DOHH2 (cell line): Measurements from ENCODE around the gene KDSR.

ENCODE experiments used
- H3F3A ChIP-seq: fragments of 200-600 bp; sonication (generic), shearing (Covaris generic); 2 replicates; pipeline ENCODE4 v1.6.0; 2016; ENCODE audit warnings: antibody characterized with exemption, mild to moderate bottlenecking; ENCODE audit not compliant: control insufficient read depth, insufficient read depth
- H3K27ac ChIP-seq: fragments of 200-600 bp; sonication (generic); 2 replicates; pipeline ENCODE4 v1.5.1; 2014; ENCODE audit warnings: low read depth, mild to moderate bottlenecking, low read length, moderate library complexity
- H3K27me3 ChIP-seq: fragments of 200-600 bp; sonication (generic); 2 replicates; pipeline ENCODE4 v1.6.1; 2014; ENCODE audit warnings: mild to moderate bottlenecking, low read length, mixed read lengths; ENCODE audit not compliant: control insufficient read depth
- H3K36me3 ChIP-seq: fragments of 200-600 bp; sonication (generic); 2 replicates; pipeline ENCODE4 v1.6.1; 2014; ENCODE audit warnings: mild to moderate bottlenecking, low read length, moderate library complexity, mixed read lengths; ENCODE audit not compliant: control insufficient read depth
- H3K4me1 ChIP-seq: fragments of 200-600 bp; sonication (generic); 2 replicates; pipeline ENCODE4 v1.6.1; 2014; ENCODE audit warnings: mild to moderate bottlenecking, low read length, mixed read lengths; ENCODE audit not compliant: control insufficient read depth
- H3K4me2 ChIP-seq: fragments of 200-600 bp; sonication (generic); 2 replicates; pipeline ENCODE4 v1.6.0; 2014; ENCODE audit warnings: mild to moderate bottlenecking, low read length, moderate library complexity
- H3K4me3 ChIP-seq: fragments of 200-600 bp; sonication (generic); 2 replicates; pipeline ENCODE4 v1.5.1; 2014; ENCODE audit warnings: mild to moderate bottlenecking, low read length, mixed read lengths
- H3K79me2 ChIP-seq: fragments of 200-600 bp; sonication (generic); 2 replicates; pipeline ENCODE4 v1.6.1; 2014; ENCODE audit warnings: mild to moderate bottlenecking, low read length, mixed read lengths; ENCODE audit not compliant: control insufficient read depth
- H3K9me2 ChIP-seq: fragments of 200-600 bp; sonication (generic); replicated peaks from 2 replicates; pipeline ENCODE4 v1.6.1; 2014; ENCODE audit warnings: mild to moderate bottlenecking, low read length, mixed read lengths; ENCODE audit not compliant: control insufficient read depth
- H3K9me3 ChIP-seq: fragments of 200-600 bp; sonication (generic); 2 replicates; pipeline ENCODE4 v1.6.1; 2014; ENCODE audit warnings: antibody characterized with exemption, low read length, mixed read lengths; ENCODE audit not compliant: control insufficient read depth, insufficient read depth
- H4K20me1 ChIP-seq: fragments of 200-600 bp; sonication (generic); 2 replicates; pipeline ENCODE4 v1.6.0; 2014; ENCODE audit warnings: low read depth, mild to moderate bottlenecking, antibody characterized with exemption, low read length, moderate library complexity; ENCODE audit not compliant: control insufficient read depth, insufficient read depth
- EZH2phosphoT487 ChIP-seq: fragments of 200-600 bp; sonication (generic); IDR thresholded peaks from 2 replicates; pipeline ENCODE4 v1.6.1; 2017; ENCODE audit warnings: borderline replicate concordance, mild to moderate bottlenecking, antibody characterized with exemption, low read length, moderate library complexity, mixed read lengths
- TF ChIP-seq, protein P1 (sequence below): fragments of 200-600 bp; sonication (generic); IDR thresholded peaks from one replicate; pipeline ENCODE4 v1.5.1; 2014; ENCODE audit warnings: antibody characterized with exemption, mild to moderate bottlenecking, low read depth, low read length; ENCODE audit not compliant: poor library complexity, severe bottlenecking

KDSR gene

DNA sequence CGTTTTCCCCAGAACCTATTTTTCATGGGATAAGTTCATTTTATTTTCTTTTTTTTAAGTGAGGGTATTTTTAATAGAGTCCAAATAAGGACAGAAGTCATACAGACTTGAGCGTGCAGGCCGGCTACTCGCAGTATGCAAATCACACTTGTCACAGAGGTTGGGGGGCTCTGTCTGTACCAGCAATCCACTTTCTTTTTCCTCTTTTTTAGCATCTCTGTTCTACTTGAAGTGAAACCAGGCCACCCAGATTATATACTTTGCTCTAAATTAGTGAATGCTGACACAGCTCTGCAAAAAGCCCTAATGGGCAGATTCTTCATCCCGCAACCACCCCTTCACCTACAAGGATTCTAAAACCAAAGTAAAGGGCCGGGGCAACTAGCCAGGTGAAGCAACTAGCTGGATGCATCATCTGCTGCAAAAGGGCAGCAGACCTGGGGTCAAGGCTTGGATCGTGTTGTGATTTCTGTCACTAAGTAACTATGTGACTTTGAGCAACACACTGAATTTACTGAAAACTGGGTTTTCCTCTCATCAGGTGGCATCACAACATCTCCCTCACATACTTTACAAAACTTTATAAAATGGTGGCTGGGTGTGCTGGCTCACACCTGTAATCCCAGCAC, 18.4 kb downstream of the KDSR start:
- Histone ChIP-seq H3K27ac (peak overlapping the region; percentile 51), H3K4me2 (peak overlapping the region; percentile 68), H3K9me2 (no peaks in the 10 kb centered on the region), H3K4me3 (peak overlapping the region; percentile 47), H3K36me3 (peaks cover 49% of the 10 kb centered on the region), H3K4me1 (peaks cover 14% of the 10 kb centered on the region), H3F3A (no peaks in the 10 kb centered on the region; the same call in 1 of the 2 replicates), H3K9me3 (no peaks in the 10 kb centered on the region), H3K79me2 (no peaks in the 10 kb centered on the region), H3K27me3 (no peaks in the 10 kb centered on the region), H4K20me1 (no peaks in the 10 kb centered on the region)
- TF ChIP-seq, protein P1, sequence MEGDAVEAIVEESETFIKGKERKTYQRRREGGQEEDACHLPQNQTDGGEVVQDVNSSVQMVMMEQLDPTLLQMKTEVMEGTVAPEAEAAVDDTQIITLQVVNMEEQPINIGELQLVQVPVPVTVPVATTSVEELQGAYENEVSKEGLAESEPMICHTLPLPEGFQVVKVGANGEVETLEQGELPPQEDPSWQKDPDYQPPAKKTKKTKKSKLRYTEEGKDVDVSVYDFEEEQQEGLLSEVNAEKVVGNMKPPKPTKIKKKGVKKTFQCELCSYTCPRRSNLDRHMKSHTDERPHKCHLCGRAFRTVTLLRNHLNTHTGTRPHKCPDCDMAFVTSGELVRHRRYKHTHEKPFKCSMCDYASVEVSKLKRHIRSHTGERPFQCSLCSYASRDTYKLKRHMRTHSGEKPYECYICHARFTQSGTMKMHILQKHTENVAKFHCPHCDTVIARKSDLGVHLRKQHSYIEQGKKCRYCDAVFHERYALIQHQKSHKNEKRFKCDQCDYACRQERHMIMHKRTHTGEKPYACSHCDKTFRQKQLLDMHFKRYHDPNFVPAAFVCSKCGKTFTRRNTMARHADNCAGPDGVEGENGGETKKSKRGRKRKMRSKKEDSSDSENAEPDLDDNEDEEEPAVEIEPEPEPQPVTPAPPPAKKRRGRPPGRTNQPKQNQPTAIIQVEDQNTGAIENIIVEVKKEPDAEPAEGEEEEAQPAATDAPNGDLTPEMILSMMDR, result no peak
- no peak for TF ChIP-seq EZH2phosphoT487

- Histone ChIP-seq H3K4me2 (no peak overlapping the region), H3K9me3 (no peaks in the 10 kb centered on the region), H4K20me1 (no peaks in the 10 kb centered on the region), H3K9me2 (no peaks in the 10 kb centered on the region), H3K4me1 (peaks cover 14% of the 10 kb centered on the region), H3K36me3 (peaks cover 55% of the 10 kb centered on the region), H3K27ac (no peak overlapping the region), H3K79me2 (no peaks in the 10 kb centered on the region), H3F3A (no peaks in the 10 kb centered on the region; the same call in 1 of the 2 replicates), H3K4me3 (no peak overlapping the region), H3K27me3 (no peaks in the 10 kb centered on the region)
- TF ChIP-seq EZH2phosphoT487, result no peak
- TF ChIP-seq, protein P1, result no peak
These were observed 20.4 kb downstream of the KDSR start for GRCh38 chr18:63346480-63347183.

DNA sequence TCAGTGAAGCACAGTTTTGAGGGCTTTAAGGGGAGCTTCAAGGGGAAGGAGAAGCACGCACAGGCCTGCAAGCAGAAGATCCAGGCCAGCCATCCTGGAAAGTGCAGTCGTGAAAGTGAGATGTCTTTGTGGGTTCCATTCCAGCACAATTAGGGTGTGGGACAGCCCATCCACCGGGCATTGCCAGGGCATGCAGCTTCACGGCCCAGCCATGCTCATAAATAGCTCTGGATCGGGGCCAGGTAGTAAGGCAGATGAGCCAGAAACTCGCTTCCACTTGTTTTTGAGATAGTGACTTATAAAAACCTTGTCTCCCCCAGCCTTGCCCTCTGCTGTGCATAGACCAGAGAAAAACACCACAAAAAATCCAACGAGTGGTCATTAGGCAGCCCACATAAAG, 21.0 kb downstream of the KDSR start:
- no peak overlapping the region for H3K27ac ChIP-seq
- H3K9me2 ChIP-seq, result no peaks in the 10 kb centered on the region

More for the DNA sequence above, 21.0 kb downstream of the KDSR start:
- no peaks in the 10 kb centered on the region for H4K20me1 ChIP-seq
- H3K4me1 ChIP-seq, result peaks cover 14% of the 10 kb centered on the region
- no peaks in the 10 kb centered on the region for H3K9me3 ChIP-seq
- H3K27me3 ChIP-seq, result no peaks in the 10 kb centered on the region
- no peak overlapping the region for H3K4me3 ChIP-seq
- H3F3A ChIP-seq, result no peaks in the 10 kb centered on the region; the same call in 1 of the 2 replicates
- no peaks in the 10 kb centered on the region for H3K79me2 ChIP-seq
- TF ChIP-seq, protein P1, result no peak
- TF ChIP-seq EZH2phosphoT487, result no peak
- no peak overlapping the region for H3K4me2 ChIP-seq
- H3K36me3 ChIP-seq, result peaks cover 52% of the 10 kb centered on the region
